Measurements from ENCODE around the gene NADSYN1.
"Not testable (repeated sequence)": the region's sequence is repeated elsewhere in the genome, so short reads cannot be mapped to it uniquely, and the experiment has no call there.

GRCh38 chr11:71537977-71538665, 85.1 kb downstream of the NADSYN1 start, which contains the start of gene KRTAP5-8:
- not testable (repeated sequence) for TF ChIP-seq POLR2A, POLR2AphosphoS5 (IDR thresholded peaks at IDR 0.05)
- TF ChIP-seq, protein P1, sequence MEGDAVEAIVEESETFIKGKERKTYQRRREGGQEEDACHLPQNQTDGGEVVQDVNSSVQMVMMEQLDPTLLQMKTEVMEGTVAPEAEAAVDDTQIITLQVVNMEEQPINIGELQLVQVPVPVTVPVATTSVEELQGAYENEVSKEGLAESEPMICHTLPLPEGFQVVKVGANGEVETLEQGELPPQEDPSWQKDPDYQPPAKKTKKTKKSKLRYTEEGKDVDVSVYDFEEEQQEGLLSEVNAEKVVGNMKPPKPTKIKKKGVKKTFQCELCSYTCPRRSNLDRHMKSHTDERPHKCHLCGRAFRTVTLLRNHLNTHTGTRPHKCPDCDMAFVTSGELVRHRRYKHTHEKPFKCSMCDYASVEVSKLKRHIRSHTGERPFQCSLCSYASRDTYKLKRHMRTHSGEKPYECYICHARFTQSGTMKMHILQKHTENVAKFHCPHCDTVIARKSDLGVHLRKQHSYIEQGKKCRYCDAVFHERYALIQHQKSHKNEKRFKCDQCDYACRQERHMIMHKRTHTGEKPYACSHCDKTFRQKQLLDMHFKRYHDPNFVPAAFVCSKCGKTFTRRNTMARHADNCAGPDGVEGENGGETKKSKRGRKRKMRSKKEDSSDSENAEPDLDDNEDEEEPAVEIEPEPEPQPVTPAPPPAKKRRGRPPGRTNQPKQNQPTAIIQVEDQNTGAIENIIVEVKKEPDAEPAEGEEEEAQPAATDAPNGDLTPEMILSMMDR (IDR thresholded peaks at IDR 0.05): not testable (repeated sequence)
